ENCODE data around the gene FBF1.

FBF1 gene

GRCh38 chr17:75950855-75951554 is 10.2 kb upstream of the FBF1 start:
- DNase-seq, result no peak

GRCh38 chr17:75950421-75950820 is 9.6 kb upstream of the FBF1 start:
- DNase-seq, result no peak

GRCh38 chr17:75945211-75945610 is 4.4 kb upstream of the FBF1 start:
- DNase-seq, result no peak

- no peak for DNase-seq
Observed at GRCh38 chr17:75943491-75943890, 2.6 kb upstream of the FBF1 start.

- no peak for DNase-seq
Observed at GRCh38 chr17:75942473-75942872, 1.6 kb upstream of the FBF1 start.

GRCh38 chr17:75941442-75941819 is 589 bp upstream of the FBF1 start:
- no peak for DNase-seq

- no peak for DNase-seq
Observed at GRCh38 chr17:75937652-75938051, 3.2 kb downstream of the FBF1 start.

GRCh38 chr17:75933808-75934207 is 7.0 kb downstream of the FBF1 start:
- DNase-seq, result no peak

- DNase-seq, result no peak
Observed at GRCh38 chr17:75932852-75933251, 8.0 kb downstream of the FBF1 start.

- no peak for DNase-seq
Observed at GRCh38 chr17:75931062-75931461, 9.8 kb downstream of the FBF1 start.

- DNase-seq, result peak; percentile 63
Observed at GRCh38 chr17:75927286-75927922, 13.4 kb downstream of the FBF1 start.

- DNase-seq, result no peak
Observed at GRCh38 chr17:75926456-75926855, 14.4 kb downstream of the FBF1 start.

- no peak for DNase-seq
Observed at GRCh38 chr17:75925912-75926311, 14.9 kb downstream of the FBF1 start.

GRCh38 chr17:75925103-75925502 is 15.7 kb downstream of the FBF1 start:
- no peak for DNase-seq

GRCh38 chr17:75922963-75923874 is 17.6 kb downstream of the FBF1 start:
- no peak for DNase-seq

GRCh38 chr17:75922173-75922961 is 18.5 kb downstream of the FBF1 start:
- no peak for DNase-seq

- DNase-seq, result no peak
Observed at GRCh38 chr17:75921596-75921995, 19.2 kb downstream of the FBF1 start.

- no peak for DNase-seq
Observed at GRCh38 chr17:75920045-75920560, 20.7 kb downstream of the FBF1 start.

GRCh38 chr17:75919611-75920010 is 21.2 kb downstream of the FBF1 start:
- no peak for DNase-seq

- DNase-seq, result no peak
Observed at GRCh38 chr17:75917917-75918445, 22.9 kb downstream of the FBF1 start.

- DNase-seq, result no peak
Observed at GRCh38 chr17:75917141-75917916, 23.5 kb downstream of the FBF1 start.

GRCh38 chr17:75915268-75915667 is 25.6 kb downstream of the FBF1 start:
- DNase-seq, result no peak
